Testis (tissue), 3 donors: ENCODE results near the gene TUBE1. TPM values are rescaled to one million over a fixed set of nuclear protein-coding genes. Genes with fewer than 3 reads are reported as not detected.
A peak's percentile ranks its signal among the peaks of the same experiment; 100 is the strongest.

ENCODE experiments used
- DNase-seq: peaks from one replicate; pipeline ENCODE4 v3.0.0-alpha.2; 2019
- H3K27ac ChIP-seq, 2 donors: fragments of 200-600 bp; sonication (generic); one replicate each; pipeline ENCODE4 v1.5.1; 2019
- H3K27me3 ChIP-seq: fragments of 200-600 bp; sonication (generic); one replicate; pipeline ENCODE4 v1.5.1; 2019
- H3K36me3 ChIP-seq: fragments of 200-600 bp; sonication (generic); one replicate; pipeline ENCODE4 v1.5.1; 2017; ENCODE audit warnings: low read depth; ENCODE audit errors: missing control alignments
- H3K4me1 ChIP-seq: fragments of 200-600 bp; sonication (generic); one replicate; pipeline ENCODE4 v1.5.1; 2019
- H3K4me3 ChIP-seq, 2 donors: fragments of 200-600 bp; sonication (generic); one replicate each; pipeline ENCODE4 v1.5.1; 2017 to 2019
- H3K9me3 ChIP-seq: fragments of 200-600 bp; sonication (generic); one replicate; pipeline ENCODE4 v1.5.1; 2017
- POLR2A ChIP-seq: fragments of 450-650 bp; IDR thresholded peaks from one replicate; pipeline ENCODE4 v1.6.1; 2017; ENCODE audit warnings: antibody characterized with exemption, mild to moderate bottlenecking, moderate library complexity
- WGBS, 2 donors: methylation state at CpG; one replicate each; pipeline ENCODE4 v1.1.5; 2018; 5-methylcytosine and 5-hydroxymethylcytosine counted together
- intact Hi-C: fragments of 100-400 bp; cut with DNase I; formaldehyde crosslinking; loops from one replicate; pipeline ENCODE4 v1.15.1; 2023; ENCODE audit warnings: low total_unique reads
- polyA plus RNA-seq: library from polyadenylated mRNA; stranded (reverse); fragments of 350-450 nt; fragmentation: Illumina TruSeq; extraction: RNeasy Lipid Tissue Mini Kit (QIAGEN cat#74804); gene quantifications from one replicate; pipeline ENCODE4 v1.2.3, GENCODE V29; 2014; ENCODE audit warnings: low read depth, low replicate concordance; ENCODE audit not compliant: insufficient read depth
- total RNA-seq, 2 donors: library from RNA; depleted of rRNA; stranded (reverse); fragments of >200 nt; gene quantifications; one replicate each; pipeline ENCODE4 v1.2.3, GENCODE V29; 2016
- TF ChIP-seq, protein P1 (sequence below), 3 experiments: fragments of 450-650 bp in 2 of 3; fragments of 200-600 bp in 1 of 3; sonication (generic) in 1 of 3; IDR thresholded peaks; one replicate each; pipeline ENCODE4 v1.5.1; 2016 to 2019; ENCODE audit warnings: antibody characterized with exemption in 3 of 3, mild to moderate bottlenecking in 2 of 3, moderate library complexity in 1 of 3

TUBE1 gene
- total and polyA plus RNA-seq, 3 donors from 2014 or later, result 59.3 to 76.3 (median 62.1) TPM

DNA sequence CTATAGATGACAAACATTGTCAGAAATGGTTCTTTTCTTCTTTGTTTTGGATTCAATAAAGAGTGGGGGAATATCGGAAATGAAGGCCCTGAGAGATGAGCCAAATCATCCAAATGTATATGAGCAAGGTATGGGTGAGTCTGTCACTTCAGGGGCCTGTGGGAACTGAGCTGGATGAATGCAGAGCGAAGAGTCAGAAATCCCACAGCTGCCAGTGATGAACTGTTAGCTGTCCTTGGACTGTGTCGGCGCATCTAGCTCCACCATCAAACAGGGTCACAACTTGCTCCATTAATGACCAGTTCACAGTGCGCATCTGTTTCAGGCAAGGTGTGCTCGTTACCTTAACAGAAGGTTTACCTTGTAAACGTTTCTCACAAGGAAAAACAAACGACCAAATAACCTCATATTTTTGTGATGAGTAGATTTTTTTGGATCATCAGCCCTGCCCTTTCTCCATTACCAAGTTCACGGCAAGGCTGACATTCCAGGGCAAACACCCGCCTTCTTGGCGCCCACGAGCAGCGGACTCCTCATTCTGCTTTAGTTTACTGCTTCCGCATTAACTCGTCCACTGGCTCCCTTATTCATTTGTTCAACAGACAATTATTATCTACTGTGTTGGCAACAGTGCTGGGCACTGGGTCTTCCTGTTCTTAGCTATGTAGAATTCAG is 48.4 kb downstream of the TUBE1 start:
- no peaks in the 10 kb centered on the region for H3K4me1 ChIP-seq
- WGBS, 2 donors, result 75 to 80% methylated on average over 15 of the region's 15 CpGs

DNA sequence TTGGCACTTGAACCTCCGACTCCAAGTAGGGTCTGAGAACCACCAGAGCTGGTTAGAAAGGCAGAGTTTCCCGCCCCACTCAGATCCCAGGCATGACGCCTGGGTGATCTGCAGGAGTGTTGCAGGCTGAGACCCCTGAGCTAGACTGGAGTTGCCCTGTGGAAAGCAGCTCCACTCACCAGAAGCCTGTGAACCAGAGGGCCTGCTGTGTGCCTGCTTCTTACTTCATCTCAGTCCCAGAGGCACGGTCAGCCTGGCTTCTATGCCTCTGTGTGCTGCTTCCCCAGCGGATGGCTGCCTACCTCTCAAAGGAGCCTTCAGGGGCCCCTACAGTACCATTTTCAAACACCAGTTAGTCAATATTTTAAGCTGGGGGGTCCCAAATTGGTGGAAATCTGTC is 49.0 kb downstream of the TUBE1 start:
- Histone ChIP-seq H3K27ac (peak overlapping the region in 1 of 2 donors; percentile 38), H3K4me1 (no peaks in the 10 kb centered on the region), H3K9me3 (no peaks in the 10 kb centered on the region), H3K27me3 (no peaks in the 10 kb centered on the region), H3K36me3 (no peaks in the 10 kb centered on the region), H3K4me3 (no peak overlapping the region)
- intact Hi-C loops, result no loop called here
- 85 to 86% methylated on average over 4 to 5 of the region's 5 CpGs for WGBS, 2 donors
- TF ChIP-seq, protein P1, sequence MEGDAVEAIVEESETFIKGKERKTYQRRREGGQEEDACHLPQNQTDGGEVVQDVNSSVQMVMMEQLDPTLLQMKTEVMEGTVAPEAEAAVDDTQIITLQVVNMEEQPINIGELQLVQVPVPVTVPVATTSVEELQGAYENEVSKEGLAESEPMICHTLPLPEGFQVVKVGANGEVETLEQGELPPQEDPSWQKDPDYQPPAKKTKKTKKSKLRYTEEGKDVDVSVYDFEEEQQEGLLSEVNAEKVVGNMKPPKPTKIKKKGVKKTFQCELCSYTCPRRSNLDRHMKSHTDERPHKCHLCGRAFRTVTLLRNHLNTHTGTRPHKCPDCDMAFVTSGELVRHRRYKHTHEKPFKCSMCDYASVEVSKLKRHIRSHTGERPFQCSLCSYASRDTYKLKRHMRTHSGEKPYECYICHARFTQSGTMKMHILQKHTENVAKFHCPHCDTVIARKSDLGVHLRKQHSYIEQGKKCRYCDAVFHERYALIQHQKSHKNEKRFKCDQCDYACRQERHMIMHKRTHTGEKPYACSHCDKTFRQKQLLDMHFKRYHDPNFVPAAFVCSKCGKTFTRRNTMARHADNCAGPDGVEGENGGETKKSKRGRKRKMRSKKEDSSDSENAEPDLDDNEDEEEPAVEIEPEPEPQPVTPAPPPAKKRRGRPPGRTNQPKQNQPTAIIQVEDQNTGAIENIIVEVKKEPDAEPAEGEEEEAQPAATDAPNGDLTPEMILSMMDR (IDR thresholded peaks at IDR 0.05), result no peak
- no peak for TF ChIP-seq POLR2A
- no peak for DNase-seq

More for the DNA sequence above, 48.4 kb downstream of the TUBE1 start:
- Histone ChIP-seq H3K9me3 (no peaks in the 10 kb centered on the region), H3K27ac (peak overlapping the region in 1 of 2 donors; percentile 38), H3K36me3 (no peaks in the 10 kb centered on the region), H3K27me3 (no peaks in the 10 kb centered on the region), H3K4me3 (no peak overlapping the region)
- DNase-seq, result no peak
- TF ChIP-seq POLR2A, result no peak
- intact Hi-C loops, result no loop called here

DNA sequence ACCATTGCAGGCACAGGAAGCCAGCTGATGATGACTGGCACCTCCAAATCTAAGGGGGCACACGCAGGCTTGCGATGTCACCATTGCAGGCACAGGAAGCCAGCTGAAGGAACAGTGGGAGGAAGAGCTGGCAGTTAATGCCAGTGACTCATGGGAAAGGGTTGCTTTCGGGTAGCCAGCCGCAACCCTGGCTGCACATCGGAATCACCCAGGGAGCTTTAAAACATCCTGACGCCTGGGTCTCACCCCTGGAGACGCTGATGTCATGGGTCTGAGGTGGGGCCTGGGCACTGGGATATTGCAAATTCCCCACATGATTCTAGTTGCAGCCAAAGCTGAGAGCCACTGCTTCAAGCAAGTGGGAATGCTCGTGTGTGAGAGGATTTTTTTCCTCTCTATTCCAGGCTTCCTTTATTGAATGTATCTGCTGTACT is 49.5 kb downstream of the TUBE1 start:
- intact Hi-C loops, result no loop called here
- Histone ChIP-seq H3K4me1 (no peaks in the 10 kb centered on the region), H3K27ac (no peak overlapping the region), H3K4me3 (no peak overlapping the region), H3K36me3 (no peaks in the 10 kb centered on the region), H3K27me3 (no peaks in the 10 kb centered on the region), H3K9me3 (no peaks in the 10 kb centered on the region)
- TF ChIP-seq POLR2A, result no peak
- TF ChIP-seq, protein P1 (IDR thresholded peaks at IDR 0.05), result no peak
- DNase-seq, result peak; percentile 34
- WGBS, 2 donors, result 31 to 71% methylated on average over 6 to 8 of the region's 8 CpGs

DNA sequence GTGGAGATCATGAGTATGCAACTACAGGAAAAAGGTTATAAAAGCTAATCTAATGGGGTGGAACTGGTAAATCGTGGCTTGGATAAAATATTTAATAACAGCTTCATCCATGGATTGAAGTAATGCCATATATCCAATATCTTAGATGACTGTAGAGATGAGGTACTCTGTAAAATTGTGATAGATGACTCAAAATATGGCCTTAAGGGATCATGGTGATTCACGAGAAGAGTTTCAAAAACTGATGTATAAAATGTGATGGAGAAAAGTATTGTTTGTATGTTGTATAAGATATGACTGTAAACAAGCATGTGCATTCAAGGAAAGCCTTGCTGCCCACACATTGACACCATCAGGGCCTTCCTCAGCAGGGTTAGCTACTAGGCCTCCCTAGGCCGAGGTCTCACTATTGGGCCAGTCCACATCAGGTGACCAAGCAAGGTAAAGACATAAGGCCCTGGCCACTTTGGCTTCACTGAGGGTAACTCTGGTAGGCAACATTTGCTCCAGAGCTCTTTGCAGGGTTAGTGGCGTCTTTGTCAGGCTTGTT is 51.1 kb downstream of the TUBE1 start:
- TF ChIP-seq, protein P1 (IDR thresholded peaks at IDR 0.05), result no peak
- TF ChIP-seq POLR2A, result no peak
- H3K27ac ChIP-seq, result no peak overlapping the region
- no peak for DNase-seq
- no peaks in the 10 kb centered on the region for H3K9me3 ChIP-seq
- H3K36me3 ChIP-seq, result no peaks in the 10 kb centered on the region
- peaks cover 3% of the 10 kb centered on the region for H3K4me1 ChIP-seq
- 82 to 85% methylated on average over 4 of the region's 4 CpGs for WGBS, 2 donors
- intact Hi-C loops, result no loop called here
- no peak overlapping the region for H3K4me3 ChIP-seq
- H3K27me3 ChIP-seq, result no peaks in the 10 kb centered on the region

DNA sequence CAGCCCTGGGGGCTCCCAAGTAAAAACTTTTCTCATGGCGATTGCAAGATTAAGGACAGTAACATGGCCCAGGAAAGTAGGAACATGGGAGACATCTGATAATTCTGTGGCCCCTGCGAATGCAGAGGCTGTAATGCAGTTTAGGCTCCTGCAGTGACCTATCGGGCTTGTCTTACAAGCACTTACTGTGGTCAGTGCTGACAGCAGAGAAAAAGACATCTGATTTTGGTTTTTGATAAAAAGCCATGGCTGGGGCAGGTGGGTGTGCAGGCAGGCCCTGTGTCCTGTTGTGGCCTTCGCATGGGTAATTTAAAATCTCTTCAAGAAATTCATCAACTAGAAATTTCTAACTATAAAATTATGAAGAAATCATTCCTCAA is 52.7 kb downstream of the TUBE1 start:
- H3K4me1 ChIP-seq, result peaks cover 10% of the 10 kb centered on the region
- intact Hi-C loops, result no loop called here
- no peaks in the 10 kb centered on the region for H3K36me3 ChIP-seq
- TF ChIP-seq POLR2A, result no peak
- TF ChIP-seq, protein P1 (IDR thresholded peaks at IDR 0.05), result no peak
- DNase-seq, result no peak
- no peak overlapping the region for H3K4me3 ChIP-seq
- 92 to 99% methylated on average over 4 of the region's 4 CpGs for WGBS, 2 donors
- no peak overlapping the region for H3K27ac ChIP-seq
- no peaks in the 10 kb centered on the region for H3K27me3 ChIP-seq
- no peaks in the 10 kb centered on the region for H3K9me3 ChIP-seq
